ENCODE measurements around the gene PPP2R5B.

The PPP2R5B gene

GRCh38 chr11:64897381-64898075 lies 27.0 kb upstream of the PPP2R5B start:
- ChIA-PET CTCF (interaction anchor here (1.5 to 9.4 kb wide), 2 partner anchors 9 to 50 kb away, joined by 3 to 111 read pairs; no protein-coding TSS in a partner anchor), POLR2A (no interaction called here)
- Histone ChIP-seq H3K4me3 (ENCODE audit: low read depth, low read length) (no peak overlapping the region), H3K4me1 (ENCODE audit: control insufficient read depth, insufficient read depth, low read length) (no peaks in the 10 kb centered on the region), H3K27ac (ENCODE audit: extremely low read depth, low read depth, low read length) (no peak overlapping the region), H3K36me3 (ENCODE audit: control insufficient read depth in 2 of 2, insufficient read depth in 1 of 2, low read length in 2 of 2) (peaks cover 0 to 69% of the 10 kb centered on the region in 2 experiments; a peak in 2 of 3 replicates), H3K9me3 (ENCODE audit: control insufficient read depth, insufficient read depth, low read depth, low read length) (no peaks in the 10 kb centered on the region)
- TF ChIP-seq ZNF664 (tag by site-specific recombination; IDR thresholded peaks at IDR 0.05) (no peak), ZNF473 (tag by site-specific recombination; IDR thresholded peaks at IDR 0.05) (no peak), ZNF184 (tag by site-specific recombination; IDR thresholded peaks at IDR 0.05) (no peak), ZBTB48 (tag by site-specific recombination; IDR thresholded peaks at IDR 0.05) (no peak), SCRT1 (tag by site-specific recombination; IDR thresholded peaks at IDR 0.05; ENCODE audit: borderline replicate concordance) (no peak), ZBTB8A (tag by site-specific recombination; IDR thresholded peaks at IDR 0.05) (no peak), ZNF747 (tag by site-specific recombination; IDR thresholded peaks at IDR 0.05) (no peak), ZBTB20 (tag by site-specific recombination; IDR thresholded peaks at IDR 0.05) (no peak), ZNF133 (tag by site-specific recombination; IDR thresholded peaks at IDR 0.05) (no peak), SETDB1 (IDR thresholded peaks at IDR 0.05; ENCODE audit: insufficient read length, low read length) (no peak)
- TF ChIP-seq, protein P1, sequence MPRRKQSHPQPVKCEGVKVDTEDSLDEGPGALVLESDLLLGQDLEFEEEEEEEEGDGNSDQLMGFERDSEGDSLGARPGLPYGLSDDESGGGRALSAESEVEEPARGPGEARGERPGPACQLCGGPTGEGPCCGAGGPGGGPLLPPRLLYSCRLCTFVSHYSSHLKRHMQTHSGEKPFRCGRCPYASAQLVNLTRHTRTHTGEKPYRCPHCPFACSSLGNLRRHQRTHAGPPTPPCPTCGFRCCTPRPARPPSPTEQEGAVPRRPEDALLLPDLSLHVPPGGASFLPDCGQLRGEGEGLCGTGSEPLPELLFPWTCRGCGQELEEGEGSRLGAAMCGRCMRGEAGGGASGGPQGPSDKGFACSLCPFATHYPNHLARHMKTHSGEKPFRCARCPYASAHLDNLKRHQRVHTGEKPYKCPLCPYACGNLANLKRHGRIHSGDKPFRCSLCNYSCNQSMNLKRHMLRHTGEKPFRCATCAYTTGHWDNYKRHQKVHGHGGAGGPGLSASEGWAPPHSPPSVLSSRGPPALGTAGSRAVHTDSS (tag by site-specific recombination; IDR thresholded peaks at IDR 0.05): no peak
- TF ChIP-seq, protein P2, sequence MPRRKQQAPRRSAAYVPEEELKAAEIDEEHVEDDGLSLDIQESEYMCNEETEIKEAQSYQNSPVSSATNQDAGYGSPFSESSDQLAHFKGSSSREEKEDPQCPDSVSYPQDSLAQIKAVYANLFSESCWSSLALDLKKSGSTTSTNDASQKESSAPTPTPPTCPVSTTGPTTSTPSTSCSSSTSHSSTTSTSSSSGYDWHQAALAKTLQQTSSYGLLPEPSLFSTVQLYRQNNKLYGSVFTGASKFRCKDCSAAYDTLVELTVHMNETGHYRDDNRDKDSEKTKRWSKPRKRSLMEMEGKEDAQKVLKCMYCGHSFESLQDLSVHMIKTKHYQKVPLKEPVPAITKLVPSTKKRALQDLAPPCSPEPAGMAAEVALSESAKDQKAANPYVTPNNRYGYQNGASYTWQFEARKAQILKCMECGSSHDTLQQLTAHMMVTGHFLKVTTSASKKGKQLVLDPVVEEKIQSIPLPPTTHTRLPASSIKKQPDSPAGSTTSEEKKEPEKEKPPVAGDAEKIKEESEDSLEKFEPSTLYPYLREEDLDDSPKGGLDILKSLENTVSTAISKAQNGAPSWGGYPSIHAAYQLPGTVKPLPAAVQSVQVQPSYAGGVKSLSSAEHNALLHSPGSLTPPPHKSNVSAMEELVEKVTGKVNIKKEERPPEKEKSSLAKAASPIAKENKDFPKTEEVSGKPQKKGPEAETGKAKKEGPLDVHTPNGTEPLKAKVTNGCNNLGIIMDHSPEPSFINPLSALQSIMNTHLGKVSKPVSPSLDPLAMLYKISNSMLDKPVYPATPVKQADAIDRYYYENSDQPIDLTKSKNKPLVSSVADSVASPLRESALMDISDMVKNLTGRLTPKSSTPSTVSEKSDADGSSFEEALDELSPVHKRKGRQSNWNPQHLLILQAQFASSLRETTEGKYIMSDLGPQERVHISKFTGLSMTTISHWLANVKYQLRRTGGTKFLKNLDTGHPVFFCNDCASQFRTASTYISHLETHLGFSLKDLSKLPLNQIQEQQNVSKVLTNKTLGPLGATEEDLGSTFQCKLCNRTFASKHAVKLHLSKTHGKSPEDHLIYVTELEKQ (tag by site-specific recombination; IDR thresholded peaks at IDR 0.05; ENCODE audit: borderline replicate concordance): no peak
- TF ChIP-seq, protein P3, sequence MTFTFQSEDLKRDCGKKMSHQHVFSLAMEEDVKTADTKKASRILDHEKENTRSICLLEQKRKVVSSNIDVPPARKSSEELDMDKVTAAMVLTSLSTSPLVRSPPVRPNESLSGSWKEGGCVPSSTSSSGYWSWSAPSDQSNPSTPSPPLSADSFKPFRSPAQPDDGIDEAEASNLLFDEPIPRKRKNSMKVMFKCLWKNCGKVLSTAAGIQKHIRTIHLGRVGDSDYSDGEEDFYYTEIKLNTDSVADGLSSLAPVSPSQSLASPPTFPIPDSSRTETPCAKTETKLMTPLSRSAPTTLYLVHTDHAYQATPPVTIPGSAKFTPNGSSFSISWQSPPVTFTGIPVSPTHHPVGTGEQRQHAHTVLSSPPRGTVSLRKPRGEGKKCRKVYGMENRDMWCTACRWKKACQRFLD (tag by site-specific recombination; IDR thresholded peaks at IDR 0.05): no peak

DNA sequence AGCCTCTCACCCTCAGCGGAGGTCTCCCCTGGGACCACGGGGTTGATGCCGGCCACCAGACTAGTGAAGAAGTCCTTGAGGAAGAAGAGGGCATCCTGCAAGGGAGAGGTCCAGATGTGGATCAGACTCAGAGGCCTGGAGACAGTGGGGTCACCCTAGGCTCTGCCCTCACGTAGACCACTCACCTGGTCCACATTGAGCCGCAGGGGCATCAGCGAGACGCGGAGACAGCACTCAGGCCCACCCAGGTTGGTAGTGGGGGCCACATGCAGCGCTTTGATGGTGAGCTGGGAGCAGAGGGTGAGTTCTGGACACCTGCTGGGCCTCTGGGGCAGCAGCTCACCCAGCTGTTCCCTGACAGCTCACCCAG lies 26.4 kb upstream of the PPP2R5B start:
- no peaks in the 10 kb centered on the region for H3K9me3 ChIP-seq (ENCODE audit: control insufficient read depth, insufficient read depth, low read depth, low read length)
- ChIA-PET POLR2A (no interaction called here), CTCF (interaction anchor here (1.5 to 9.4 kb wide), 2 partner anchors 10 to 51 kb away, joined by 3 to 111 read pairs; no protein-coding TSS in a partner anchor)
- H3K36me3 ChIP-seq (ENCODE audit: control insufficient read depth in 2 of 2, insufficient read depth in 1 of 2, low read length in 2 of 2): peaks cover 0 to 74% of the 10 kb centered on the region in 2 experiments; a peak in 2 of 3 replicates
- no peak overlapping the region for H3K4me3 ChIP-seq (ENCODE audit: low read depth, low read length)
- no peak overlapping the region for H3K27ac ChIP-seq (ENCODE audit: extremely low read depth, low read depth, low read length)
- TF ChIP-seq ZNF76 (tag by site-specific recombination; IDR thresholded peaks at IDR 0.05; ENCODE audit: borderline replicate concordance, low read depth) (no peak), ZNF624 (tag by site-specific recombination; IDR thresholded peaks at IDR 0.05) (no peak), YY1 (tag by site-specific recombination; IDR thresholded peaks at IDR 0.05) (no peak)
- H3K4me1 ChIP-seq (ENCODE audit: control insufficient read depth, insufficient read depth, low read length): no peaks in the 10 kb centered on the region

All from HEK293 (cell line).